Nucleus accumbens (tissue), 56 donors: ENCODE results near the gene AGFG2.

Source experiments
- DNase-seq, 56 donors: peaks; one replicate each; lab custom pipeline; 2025; lab: John Stamatoyannopoulos, UW

Gene AGFG2

DNA sequence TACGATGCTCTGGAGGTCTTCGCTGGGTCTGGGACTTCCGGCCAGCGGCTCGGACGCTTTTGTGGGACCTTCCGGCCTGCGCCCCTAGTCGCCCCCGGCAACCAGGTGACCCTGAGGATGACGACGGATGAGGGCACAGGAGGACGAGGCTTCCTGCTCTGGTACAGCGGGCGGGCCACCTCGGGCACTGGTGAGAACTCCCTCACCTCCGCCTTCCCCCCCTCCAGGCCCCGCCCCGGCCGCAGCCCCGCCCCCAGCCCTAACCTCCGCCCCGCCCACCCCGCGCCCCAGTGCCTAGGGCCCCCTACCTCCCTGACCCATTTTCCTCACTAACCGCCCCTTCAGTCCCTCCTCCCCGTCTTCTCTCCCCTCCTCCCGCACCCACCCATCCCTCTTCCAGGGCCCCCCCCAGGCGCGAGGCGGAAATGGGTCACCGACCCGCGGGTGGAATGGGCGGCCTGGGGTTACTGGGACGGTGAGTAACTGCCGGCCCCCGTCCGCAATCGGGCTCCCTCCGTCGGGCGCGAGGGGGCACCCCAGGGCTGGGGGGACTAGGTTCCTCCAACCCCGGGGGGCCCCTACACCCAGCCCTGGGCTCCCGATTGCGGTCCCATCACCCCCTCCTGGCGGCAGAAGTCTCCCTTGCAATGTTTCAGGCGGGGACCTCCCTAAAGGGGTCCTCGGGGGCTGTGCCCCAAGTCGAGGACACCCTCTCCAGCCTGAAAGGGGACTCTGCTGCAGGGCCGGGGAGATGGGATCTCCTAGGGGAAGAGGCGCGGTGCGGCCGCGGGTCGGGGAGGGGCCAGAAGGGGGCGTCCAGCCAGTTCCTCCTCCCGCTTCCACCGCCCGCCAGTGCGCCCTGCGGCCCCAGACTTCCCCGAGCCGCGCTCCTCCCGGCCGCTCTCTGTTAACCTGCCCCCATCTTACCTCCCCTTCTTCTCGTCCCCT is 65.3 kb downstream of the AGFG2 start:
- DNase-seq: peak in 29 of 56 donors; percentile 7 to 65 (median 25)

DNA sequence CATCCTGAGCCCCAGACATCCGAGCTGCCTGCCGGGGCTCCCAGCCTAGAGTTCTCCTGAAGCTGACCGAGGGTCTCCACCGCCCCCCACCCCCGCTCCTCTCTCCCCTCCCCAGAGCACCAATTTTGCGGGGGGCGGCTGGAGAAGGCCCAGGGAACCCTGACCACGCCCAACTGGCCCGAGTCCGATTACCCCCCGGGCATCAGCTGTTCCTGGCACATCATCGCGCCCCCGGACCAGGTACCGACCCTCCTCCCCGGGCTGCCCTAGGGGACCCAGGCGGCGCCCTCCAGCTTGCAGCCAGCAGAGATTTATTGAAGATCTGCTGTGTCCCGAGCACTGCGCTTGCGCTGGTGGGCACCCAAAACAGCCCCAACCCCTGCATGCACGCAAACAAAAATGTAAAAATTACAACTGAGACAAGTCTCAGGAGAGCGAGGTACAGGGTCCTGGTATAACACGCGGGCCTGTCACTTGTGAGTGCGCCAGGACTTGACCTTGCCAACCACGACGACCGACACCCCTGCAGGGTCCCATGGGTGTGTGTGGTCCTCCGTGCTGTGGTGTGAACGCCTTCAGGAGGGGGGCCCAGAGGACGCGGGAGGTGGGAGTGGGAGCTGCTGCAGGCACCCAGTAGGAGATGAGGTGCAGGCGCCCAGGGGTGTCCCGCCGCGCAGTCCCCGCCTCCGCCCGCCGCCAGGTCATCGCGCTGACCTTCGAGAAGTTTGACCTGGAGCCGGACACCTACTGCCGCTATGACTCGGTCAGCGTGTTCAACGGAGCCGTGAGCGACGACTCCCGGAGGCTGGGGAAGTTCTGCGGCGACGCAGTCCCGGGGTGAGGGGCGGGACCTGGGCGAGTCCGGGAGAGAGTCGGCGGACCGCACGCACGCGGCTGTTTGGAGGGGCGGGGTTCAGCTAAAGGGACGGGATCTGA is 66.2 kb downstream of the AGFG2 start:
- peak in 2 of 56 donors; percentile 16 to 24 for DNase-seq

DNA sequence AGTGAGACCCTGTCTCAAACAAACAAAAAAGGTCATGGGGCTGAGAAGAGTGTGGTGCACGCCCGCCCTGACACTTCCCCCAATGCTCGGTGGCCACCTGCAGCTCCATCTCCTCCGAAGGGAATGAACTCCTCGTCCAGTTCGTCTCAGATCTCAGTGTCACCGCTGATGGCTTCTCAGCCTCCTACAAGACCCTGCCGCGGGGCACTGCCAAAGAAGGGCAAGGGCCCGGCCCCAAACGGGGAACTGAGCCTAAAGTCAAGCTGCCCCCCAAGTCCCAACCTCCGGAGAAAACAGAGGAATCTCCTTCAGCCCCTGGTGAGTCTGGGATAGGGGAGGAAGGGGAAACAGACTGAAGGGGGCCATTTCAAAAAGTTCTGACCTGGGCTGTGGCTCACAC is 67.3 kb downstream of the AGFG2 start:
- DNase-seq: no peak

DNA sequence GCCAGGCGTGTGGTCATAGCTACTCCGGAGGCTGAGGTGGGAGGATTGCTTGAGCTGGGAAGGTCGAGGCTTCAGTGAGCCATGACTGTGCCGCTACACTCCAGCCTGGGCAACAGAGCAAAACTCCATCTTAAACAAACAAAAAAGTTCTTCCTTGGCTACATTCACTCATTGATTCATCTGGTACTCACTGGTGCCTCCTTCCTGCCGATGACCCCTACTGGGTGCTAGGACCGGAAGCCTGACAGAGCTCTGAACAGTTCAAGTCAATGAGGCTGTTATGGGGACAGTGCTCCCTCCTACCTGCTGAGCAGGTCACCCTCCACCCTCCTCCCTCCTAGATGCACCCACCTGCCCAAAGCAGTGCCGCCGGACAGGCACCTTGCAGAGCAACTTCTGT is 68.1 kb downstream of the AGFG2 start:
- no peak for DNase-seq

DNA sequence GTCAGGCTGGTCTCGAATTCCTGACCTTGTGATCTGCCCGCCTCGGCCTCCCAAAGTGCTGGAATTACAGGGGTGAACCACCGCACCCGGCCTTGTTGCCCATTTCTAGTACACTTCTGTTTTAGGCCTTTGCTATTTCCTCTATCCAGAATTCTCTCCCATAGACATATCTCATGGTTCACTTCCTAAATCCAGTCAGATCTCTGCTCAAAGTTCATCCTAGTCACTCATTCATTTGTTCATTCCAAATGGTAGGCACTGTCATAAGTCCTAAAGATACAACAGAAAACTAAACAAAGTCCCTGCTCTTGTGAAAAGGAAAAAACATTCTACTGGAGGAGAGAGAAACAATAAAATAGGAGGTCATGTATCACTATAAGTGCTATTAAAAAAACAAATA is 71.0 kb downstream of the AGFG2 start:
- no peak for DNase-seq

GRCh38 chr7:100611983-100612729 is 73.2 kb downstream of the AGFG2 start, which contains the start of gene MOSPD3:
TSS of gene MOSPD3 (plus strand) at chr7:100612540. CDS start at chr7:100612792, 252 bp downstream.
- DNase-seq: peak; percentile 89 to 100 (median 99)

DNA sequence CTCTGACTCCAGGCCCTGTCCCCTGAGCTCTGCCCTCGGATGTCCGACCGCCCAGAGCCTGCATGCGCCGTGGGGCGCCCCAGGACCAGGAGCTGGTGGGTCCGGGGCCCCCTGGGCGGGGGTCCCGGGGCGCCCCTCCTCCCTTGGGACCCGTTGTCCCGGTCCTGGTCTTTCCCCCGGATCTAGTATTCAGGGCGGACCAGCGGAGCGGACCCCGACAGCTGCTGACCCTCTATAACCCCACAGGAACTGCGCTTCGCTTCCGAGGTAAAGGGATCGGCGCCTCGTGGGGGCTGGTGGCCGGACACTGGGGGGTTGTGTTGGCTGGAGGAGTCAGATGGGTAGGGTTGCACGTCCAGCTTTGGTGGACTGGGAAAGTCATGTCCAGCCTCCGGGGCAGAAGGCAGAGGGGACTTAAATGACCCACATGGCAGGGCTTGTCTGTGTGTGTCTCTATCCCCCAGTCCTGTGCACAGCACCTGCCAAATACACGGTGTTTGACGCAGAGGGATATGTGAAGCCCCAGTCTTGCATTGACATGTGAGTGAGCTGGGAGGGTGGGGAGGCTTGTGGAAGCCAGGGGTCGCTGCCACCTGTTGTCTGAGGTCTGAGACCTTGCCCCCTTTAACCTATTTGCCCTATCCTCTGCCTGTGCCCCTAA is 73.9 kb downstream of the AGFG2 start:
- peak in 5 of 56 donors; percentile 4 to 21 (median 9) for DNase-seq

DNA sequence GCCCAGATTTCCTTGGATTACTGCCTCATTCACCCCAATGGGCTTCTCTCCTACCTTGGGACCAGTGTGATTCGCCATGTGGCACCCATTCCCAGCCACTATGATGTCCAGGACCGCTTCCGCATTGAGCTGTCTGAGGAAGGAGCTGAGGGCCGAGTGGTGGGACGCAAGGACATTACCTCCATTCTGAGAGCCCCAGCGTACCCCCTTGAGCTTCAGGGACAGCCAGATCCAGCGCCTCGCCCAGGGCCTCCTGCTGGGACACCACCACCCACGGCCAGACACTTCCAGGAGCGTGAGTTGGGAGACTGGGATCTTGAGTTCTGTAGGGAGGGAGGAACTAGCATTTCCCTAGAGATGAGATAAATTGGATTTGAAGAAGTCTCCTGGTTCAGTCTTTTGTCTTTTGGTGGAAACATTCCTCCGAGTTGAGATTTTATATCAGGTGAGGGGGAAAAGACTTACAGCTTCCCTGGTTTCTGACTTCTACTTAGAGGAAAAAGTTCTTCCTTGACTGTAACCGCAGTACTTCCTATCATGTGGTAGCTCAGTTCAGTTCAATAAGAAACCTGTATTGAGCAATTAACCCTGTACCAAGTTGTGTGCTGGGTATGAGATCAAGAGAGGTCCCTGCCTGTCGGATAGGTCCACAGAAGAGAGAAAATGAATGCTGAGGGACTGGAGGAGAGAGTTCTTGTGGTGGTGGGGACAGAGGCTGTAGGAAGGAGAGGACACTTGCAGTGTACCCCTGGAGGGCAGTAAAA is 74.6 kb downstream of the AGFG2 start:
- no peak for DNase-seq

DNA sequence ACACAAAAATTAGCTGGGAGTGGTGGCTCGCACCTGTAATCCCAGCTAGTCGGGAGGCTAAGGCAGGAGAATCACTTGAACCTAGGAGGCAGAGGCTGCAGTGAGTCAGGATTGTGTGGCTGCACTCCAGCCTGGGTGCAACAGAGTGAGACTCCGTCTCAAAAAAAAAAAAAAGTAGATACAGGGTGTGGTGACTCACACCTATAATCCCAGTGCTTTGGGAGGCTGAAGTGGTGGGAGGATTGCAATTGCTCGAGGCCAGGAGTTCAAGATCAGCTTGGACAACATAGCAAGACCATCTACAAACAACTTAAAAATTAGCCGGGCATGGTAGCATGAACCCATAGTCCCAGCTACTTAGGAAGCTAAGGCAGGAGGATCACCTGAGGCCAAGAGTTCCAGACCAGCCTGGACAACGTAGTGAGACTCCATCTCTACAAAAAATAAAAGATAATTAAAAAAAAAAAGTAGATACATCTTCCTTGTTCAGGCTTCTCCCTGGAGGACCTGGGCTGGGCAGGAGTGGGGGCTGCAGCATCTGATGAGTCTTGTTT is 75.4 kb downstream of the AGFG2 start:
- no peak for DNase-seq
